ENCODE results near the gene NOX3.
"Not testable (repeated sequence)": the region's sequence is repeated elsewhere in the genome, so short reads cannot be mapped to it uniquely, and the experiment has no call there.

Gene NOX3

GRCh38 chr6:155466539-155466938, 10.9 kb upstream of the NOX3 start:
- no peak for DNase-seq

DNA sequence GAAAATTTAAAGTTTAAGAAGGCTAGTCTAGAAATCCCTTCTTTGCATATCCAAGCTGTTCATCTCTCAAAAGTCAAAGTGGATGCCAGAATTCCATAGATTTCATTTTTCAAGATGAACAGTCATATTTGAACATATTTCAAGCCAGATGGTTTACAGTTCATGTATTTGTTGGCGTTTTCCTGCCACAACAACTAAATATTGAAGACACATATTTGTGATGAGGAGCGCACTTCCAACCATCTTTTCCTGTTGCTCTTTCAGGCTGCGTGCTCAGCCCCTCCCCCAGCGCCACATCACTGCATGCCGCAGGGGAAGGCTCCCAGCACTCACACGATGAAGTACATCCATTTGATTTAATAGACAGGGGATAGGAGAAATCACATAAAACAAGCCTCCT, 5.9 kb upstream of the NOX3 start:
- DNase-seq: no peak

GRCh38 chr6:155454471-155454870, 1.2 kb downstream of the NOX3 start:
- DNase-seq: no peak

DNA sequence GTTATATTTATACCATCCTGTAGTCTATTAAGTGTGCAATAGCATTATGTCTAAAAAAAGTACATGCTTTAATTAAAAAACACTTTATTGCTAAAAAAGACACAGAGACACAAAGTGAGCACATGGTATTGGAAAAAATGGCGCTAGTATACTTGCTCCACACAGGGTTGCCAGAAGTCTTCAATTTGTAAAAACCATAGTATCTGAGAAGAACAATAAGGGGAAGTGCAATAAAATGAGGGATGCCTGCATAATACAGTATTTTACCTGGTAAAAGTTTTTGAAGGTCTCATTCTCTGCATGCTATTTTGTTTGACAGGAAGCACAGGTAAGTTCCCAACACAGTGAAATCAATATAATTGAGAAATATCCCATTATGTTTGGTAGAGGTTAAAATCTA, 1.6 kb downstream of the NOX3 start:
- no peak for DNase-seq

DNA sequence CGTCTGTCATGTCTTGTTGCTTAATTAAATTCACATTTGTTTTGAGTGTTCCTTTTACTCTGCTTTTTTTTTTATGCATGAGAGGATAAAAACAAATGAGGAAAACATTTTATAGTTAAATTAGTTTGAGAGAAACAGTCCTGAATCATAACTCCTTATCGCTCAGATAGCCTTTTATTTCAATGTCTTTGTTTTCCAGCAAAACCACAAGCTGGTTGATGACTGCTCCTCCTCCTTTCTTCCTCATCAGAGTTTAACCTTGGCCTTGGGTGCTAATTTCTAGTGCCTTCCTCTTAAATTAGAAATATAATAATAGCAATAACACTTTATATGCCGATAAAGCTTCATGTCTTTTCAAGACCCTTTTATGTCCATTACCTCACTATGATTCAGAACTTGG, 3.1 kb downstream of the NOX3 start:
- DNase-seq: no peak

DNA sequence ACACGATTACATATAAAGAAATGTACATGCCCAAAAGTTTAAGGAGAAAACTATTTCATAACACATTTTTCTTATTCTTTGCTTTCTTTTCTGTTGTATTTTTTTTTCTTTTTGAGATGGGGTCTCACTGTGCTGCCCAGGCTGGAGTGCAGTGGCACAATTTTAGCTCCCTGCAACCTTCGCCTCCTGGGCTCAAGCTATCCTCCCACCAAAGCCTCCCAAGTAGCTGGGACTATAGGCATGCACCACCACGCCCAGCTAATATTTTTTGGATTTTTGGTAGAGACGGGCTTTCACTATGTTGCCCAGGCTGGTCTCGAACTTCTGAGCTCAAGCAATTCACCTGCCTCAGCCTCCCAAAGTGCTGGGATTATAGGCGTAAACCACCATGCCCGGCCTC, 4.1 kb downstream of the NOX3 start:
- DNase-seq: not testable (repeated sequence)

- DNase-seq: no peak
Observed at GRCh38 chr6:155450240-155450581, 5.4 kb downstream of the NOX3 start.

- peak; percentile 67 to 87 for DNase-seq
Observed at GRCh38 chr6:155449450-155450239, 6.0 kb downstream of the NOX3 start.

- peak; percentile 39 to 81 for DNase-seq
Observed at GRCh38 chr6:155448668-155449449, 6.8 kb downstream of the NOX3 start.

- no peak for DNase-seq
Observed at GRCh38 chr6:155447949-155448348, 7.7 kb downstream of the NOX3 start.

- DNase-seq: no peak
Observed at GRCh38 chr6:155444952-155445903, 10.4 kb downstream of the NOX3 start.

- no peak for DNase-seq
Observed at GRCh38 chr6:155444120-155444917, 11.3 kb downstream of the NOX3 start.

GRCh38 chr6:155443168-155443567, 12.5 kb downstream of the NOX3 start:
- no peak for DNase-seq

DNA sequence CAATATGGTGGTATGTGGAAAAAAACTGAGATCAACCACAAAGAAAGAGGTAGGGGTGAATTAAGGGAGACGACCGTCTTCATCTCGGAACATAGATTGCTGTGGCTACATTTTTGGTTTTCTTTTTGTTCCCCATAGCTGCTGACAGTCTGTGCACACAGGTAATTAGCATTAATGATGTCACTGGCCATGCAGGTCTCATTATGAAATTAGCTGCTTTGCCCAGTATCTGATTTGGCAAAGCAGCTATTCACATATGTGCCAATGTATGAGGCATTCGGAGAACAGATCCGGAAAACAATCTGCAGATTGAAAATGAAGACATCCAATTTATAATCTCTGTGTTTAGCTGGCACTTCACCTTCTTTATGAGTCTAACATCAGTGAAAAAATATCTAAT, 13.1 kb downstream of the NOX3 start:
- DNase-seq: no peak

- no peak for DNase-seq
Observed at GRCh38 chr6:155441112-155441465, 14.6 kb downstream of the NOX3 start.

- DNase-seq: no peak
Observed at GRCh38 chr6:155440398-155441111, 15.1 kb downstream of the NOX3 start.

- no peak for DNase-seq
Observed at GRCh38 chr6:155439376-155439775, 16.3 kb downstream of the NOX3 start.

DNA sequence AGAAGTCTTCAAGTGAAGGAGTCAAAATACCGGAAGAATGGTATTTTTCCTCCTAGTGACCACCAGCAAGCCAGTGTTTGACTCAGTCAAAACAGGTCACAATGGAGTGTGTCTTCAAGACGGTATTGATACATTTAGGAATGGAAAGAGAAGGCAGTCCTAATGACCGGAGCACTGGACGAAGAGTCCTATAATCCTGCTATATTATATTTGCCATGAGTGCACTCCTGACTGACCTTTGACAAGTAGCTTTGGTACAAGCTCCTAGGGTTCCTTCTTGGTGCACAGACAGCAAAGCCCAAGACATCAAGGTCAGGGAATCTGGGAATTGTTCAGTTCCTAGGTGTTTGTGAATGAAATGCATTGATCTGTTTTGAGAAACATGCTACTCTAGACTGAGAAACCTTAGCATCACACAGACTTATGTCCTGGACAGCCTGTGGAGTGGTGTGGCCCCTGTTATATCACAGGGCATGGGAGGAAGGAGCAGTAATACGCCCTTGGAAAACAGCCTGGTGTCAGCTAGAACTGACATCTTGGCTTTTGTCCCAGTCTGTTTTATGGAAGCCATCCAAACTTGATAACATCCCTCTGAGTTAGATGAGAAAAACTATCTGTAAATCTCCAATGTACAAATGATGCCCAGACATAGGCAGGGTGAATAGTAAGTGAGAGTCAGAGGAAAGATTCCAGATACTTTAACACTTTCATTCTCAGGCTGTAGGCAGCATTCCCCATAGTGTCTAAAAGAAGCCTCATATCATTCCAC, 18.5 kb downstream of the NOX3 start:
- DNase-seq: peak in 1 of 2 experiments; percentile 47

DNA sequence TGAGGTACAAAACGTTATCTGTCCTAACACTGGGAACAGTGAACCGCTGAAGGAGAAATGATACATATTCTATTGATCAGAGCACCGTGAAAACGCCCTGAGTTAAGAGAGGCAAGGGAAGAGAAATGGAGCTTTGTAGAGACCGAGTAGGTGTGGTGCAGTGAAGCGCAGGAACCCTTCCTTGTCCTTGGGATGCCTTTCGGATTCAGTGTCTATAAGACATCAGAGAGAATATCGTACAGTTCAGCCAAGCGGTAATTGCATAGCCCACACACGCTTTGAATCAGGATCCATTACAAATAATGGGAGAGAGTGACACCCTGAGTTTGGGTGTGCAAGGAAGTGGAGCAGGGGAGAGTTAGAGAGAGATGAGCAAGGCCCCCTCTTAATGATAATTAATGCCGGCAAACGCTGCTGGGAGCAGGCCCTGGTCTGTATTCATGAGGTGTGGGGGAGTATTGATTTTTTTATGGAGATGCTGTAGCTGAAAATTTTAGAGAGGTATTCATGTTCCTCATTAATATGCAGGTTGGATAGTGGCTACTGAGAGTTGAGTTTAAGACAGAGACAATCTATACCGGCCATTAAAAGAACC, 20.7 kb downstream of the NOX3 start:
- no peak for DNase-seq

- no peak for DNase-seq
Observed at GRCh38 chr6:155434096-155434495, 21.5 kb downstream of the NOX3 start.

GRCh38 chr6:155432293-155432692, 23.3 kb downstream of the NOX3 start:
- no peak for DNase-seq

All from NCI-H2081 (cell line).